Endothelial cell of umbilical vein (primary cell): ENCODE results near the gene THOC5. TPM values are rescaled to one million over a fixed set of nuclear protein-coding genes. Genes with fewer than 3 reads are reported as not detected.

Experiments used
- BruUV-seq: library from RNA; stranded (reverse); fragments of 400-500 nt; replicated peaks from 2 replicates; lab custom pipeline; 2021; lab: Mats Ljungman, UMichigan
- CTCF ChIA-PET: fragments of 300-600, 350-600 bp; sonication (Branson Sonifier 250); formaldehyde crosslinking; loops from one replicate; lab custom pipeline; 2021; ENCODE audit warnings: antibody characterized with exemption, inconsistent platforms; lab: Charles Lee
- POLR2A ChIA-PET: fragments of 300-600, 350-600 bp; sonication (Branson Sonifier 250); formaldehyde crosslinking; loops from one replicate; lab custom pipeline; 2021; ENCODE audit warnings: antibody characterized with exemption, inconsistent platforms; lab: Charles Lee
- DNase-seq: peaks from one replicate; pipeline ENCODE4 v3.0.0-alpha.2; 2011; ENCODE audit warnings: low read depth, low spot score
- FAIRE-seq: peaks from 2 replicates; lab custom pipeline; 2011; peaks lifted over from hg19 to GRCh38; lab: Jason Lieb, UNC
- H2AFZ ChIP-seq: 2 replicates; pipeline ENCODE4 v1.6.0; 2012; ENCODE audit warnings: low read depth, low read length, control low read depth, inconsistent platforms
- H3K27ac ChIP-seq: 2 replicates; pipeline ENCODE4 v1.5.1; 2011; ENCODE audit warnings: low read depth, mild to moderate bottlenecking, control low read depth, low read length, moderate library complexity; ENCODE audit not compliant: insufficient read depth
- H3K27me3 ChIP-seq, 2 experiments: 2 replicates each; pipeline versions ENCODE4 v1.6.0 to v1.6.1; 2011; ENCODE audit warnings: low read length in 2 of 2, mixed read lengths in 1 of 2; ENCODE audit not compliant: control insufficient read depth in 2 of 2, insufficient read depth in 2 of 2
- H3K36me3 ChIP-seq, 2 experiments: 2 replicates in 1 of 2; 3 replicates in 1 of 2; pipeline ENCODE4 v1.5.1; 2011; ENCODE audit warnings: low read length in 2 of 2, mild to moderate bottlenecking in 1 of 2, moderate library complexity in 1 of 2; ENCODE audit not compliant: control insufficient read depth in 2 of 2, insufficient read depth in 2 of 2; ENCODE audit errors: extremely low read depth in 1 of 2
- H3K4me1 ChIP-seq: 3 replicates; pipeline ENCODE4 v1.5.1; 2011; ENCODE audit warnings: mild to moderate bottlenecking, low read length; ENCODE audit not compliant: control insufficient read depth, insufficient read depth; ENCODE audit errors: extremely low read depth
- H3K4me2 ChIP-seq: 2 replicates; pipeline ENCODE4 v1.6.1; 2011; ENCODE audit warnings: low read length, control low read depth, mixed read lengths; ENCODE audit not compliant: insufficient read depth
- H3K4me3 ChIP-seq, 3 experiments: fragments of 200-600 bp in 1 of 3; sonication (generic), shearing (Covaris generic) in 1 of 3; replicated peaks in 1 of 3; 2 replicates each; pipeline ENCODE4 v1.5.1; 2011 to 2016; ENCODE audit warnings: control low read depth in 3 of 3, low read length in 3 of 3, mild to moderate bottlenecking in 2 of 3, inconsistent platforms in 1 of 3, low read depth in 1 of 3, moderate library complexity in 1 of 3; ENCODE audit not compliant: insufficient read depth in 1 of 3
- H3K79me2 ChIP-seq: 2 replicates; pipeline ENCODE4 v1.6.0; 2012; ENCODE audit warnings: low read length, inconsistent platforms; ENCODE audit not compliant: control insufficient read depth, insufficient read depth
- H3K9ac ChIP-seq: replicated peaks from 2 replicates; pipeline ENCODE3; 2011; ENCODE audit warnings: low read length, control low read depth; ENCODE audit not compliant: insufficient read depth; ENCODE audit errors: extremely low read depth
- H3K9me1 ChIP-seq: replicated peaks from 3 replicates; pipeline ENCODE4 v1.6.0; 2011; ENCODE audit warnings: mild to moderate bottlenecking, low read length; ENCODE audit not compliant: control insufficient read depth, insufficient read depth; ENCODE audit errors: extremely low read depth
- H3K9me3 ChIP-seq: replicated peaks from 2 replicates; pipeline ENCODE4 v1.5.1; 2012; ENCODE audit warnings: low read length, inconsistent platforms; ENCODE audit not compliant: control insufficient read depth, insufficient read depth
- H4K20me1 ChIP-seq: replicated peaks from 2 replicates; pipeline ENCODE3; 2011; ENCODE audit warnings: mild to moderate bottlenecking, low read length; ENCODE audit not compliant: control insufficient read depth, insufficient read depth; ENCODE audit errors: extremely low read depth
- EZH2 ChIP-seq: IDR thresholded peaks from 2 replicates; pipeline ENCODE4 v1.6.1; 2012; ENCODE audit warnings: borderline replicate concordance, low read depth, mild to moderate bottlenecking, moderate library complexity, low read length, inconsistent platforms; ENCODE audit not compliant: severe bottlenecking
- FOS ChIP-seq: IDR thresholded peaks from 2 replicates; pipeline ENCODE4 v1.6.1; 2011; ENCODE audit warnings: mild to moderate bottlenecking, low read length, moderate library complexity, borderline replicate concordance; ENCODE audit not compliant: insufficient read depth
- GATA2 ChIP-seq: IDR thresholded peaks from 2 replicates; pipeline ENCODE4 v1.7.0; 2011; ENCODE audit warnings: low read depth, mild to moderate bottlenecking, moderate library complexity, mixed read lengths, low read length; ENCODE audit not compliant: insufficient read length, insufficient read depth
- JUN ChIP-seq: IDR thresholded peaks from 2 replicates; pipeline ENCODE4 v1.6.1; 2011; ENCODE audit warnings: borderline replicate concordance, low read depth; ENCODE audit not compliant: insufficient read length, insufficient read depth
- MYC ChIP-seq: IDR thresholded peaks from one replicate; pipeline ENCODE4 v1.6.1; 2011; ENCODE audit warnings: mild to moderate bottlenecking, low read depth, low read length
- POLR2A ChIP-seq: IDR thresholded peaks from 2 replicates; pipeline ENCODE4 v1.6.1; 2012; ENCODE audit warnings: low read depth, mild to moderate bottlenecking, control low read depth, low read length
- POLR2AphosphoS5 ChIP-seq: IDR thresholded peaks from 2 replicates; pipeline ENCODE4 v1.6.1; 2012; ENCODE audit warnings: low read depth, mild to moderate bottlenecking, control low read depth, low read length, moderate library complexity; ENCODE audit not compliant: insufficient read depth
- dilution Hi-C: fragments of 300-500 bp; cut with MboI; formaldehyde crosslinking; loops from one replicate; pipeline ENCODE4 v1.15.0; 2019; ENCODE audit warnings: low sequenced_read_pairs; ENCODE audit not compliant: extremely low pct_ligation_motif_present
- intact Hi-C: fragments of 100-400 bp; cut with micrococcal nuclease; formaldehyde crosslinking; loops from one replicate; pipeline ENCODE4 v1.10.0; 2022
- polyA plus RNA-seq, 4 experiments: library from polyadenylated mRNA; depleted of rRNA in 3 of 4; stranded (reverse) in 3 of 4; unstranded in 1 of 4; fragments of >200 nt; gene quantifications; 2 replicates each; pipeline versions ENCODE4 v1.2.1 to v1.2.3, GENCODE V29; 2011 to 2012; ENCODE audit warnings: missing spikeins in 1 of 4
- total RNA-seq: library from RNA; stranded (reverse); gene quantifications from 2 replicates; pipeline ENCODE4 v1.2.3, GENCODE V29; 2021
- TF ChIP-seq, protein P1 (sequence below): IDR thresholded peaks from 2 replicates; pipeline ENCODE4 v1.6.1; 2011; ENCODE audit not compliant: insufficient read depth, insufficient read length
- TF ChIP-seq, protein P2 (sequence below), 2 donors: IDR thresholded peaks; 1 replicate in 1 of 2; 2 replicates in 1 of 2; pipeline ENCODE4 v1.5.1; 2011; ENCODE audit warnings: low read length in 2 of 2, mild to moderate bottlenecking in 2 of 2, moderate library complexity in 2 of 2, control low read depth in 1 of 2, inconsistent platforms in 1 of 2, low read depth in 1 of 2; ENCODE audit not compliant: insufficient read depth in 1 of 2; ENCODE audit errors: extremely low read depth in 1 of 2

The THOC5 gene
- total and polyA plus RNA-seq, 2 donors (not counting 3 experiments of a cell fraction or from before 2014, with no cell fraction given), result 35.0 to 82.9 TPM

DNA sequence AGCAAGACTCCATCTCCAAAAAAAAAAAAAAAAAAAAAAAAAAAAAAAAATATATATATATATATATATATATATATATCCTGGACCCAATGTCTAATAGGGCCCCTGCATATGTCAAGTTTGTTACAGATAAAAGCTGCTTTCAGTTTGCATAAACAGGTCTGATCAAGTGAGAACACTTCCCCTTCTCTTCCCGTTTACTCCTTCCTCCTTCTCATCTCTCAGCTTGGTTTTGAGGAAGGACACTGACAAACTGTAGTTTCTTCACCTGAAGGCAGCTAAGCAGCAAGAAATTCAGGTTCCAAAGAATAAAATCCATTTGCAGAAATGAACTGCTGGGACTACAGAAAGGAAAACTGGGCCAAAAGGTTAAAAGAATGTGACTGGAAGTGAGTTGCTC, 11.7 kb downstream of the THOC5 start:
- no peaks in the 10 kb centered on the region for H3K79me2 ChIP-seq
- no peak overlapping the region for H3K9ac ChIP-seq
- no peak overlapping the region for H2AFZ ChIP-seq
- H3K27ac ChIP-seq, result no peak overlapping the region
- H3K36me3 ChIP-seq, result peaks cover 15 to 22% of the 10 kb centered on the region in 2 experiments
- CTCF ChIA-PET, result interaction anchor here (1.4 to 2.0 kb wide), 3 partner anchors 12 to 48 kb away, joined by 4 to 5 read pairs (median 4); partner anchors contain the start of gene THOC5
- intact Hi-C loops (no loop called here), dilution Hi-C loops (no loop called here)
- no peaks in the 10 kb centered on the region for H3K9me1 ChIP-seq
- POLR2A ChIA-PET, result interaction anchor here (0.6 to 1.4 kb wide), 2 partner anchors 12 to 44 kb away, joined by 3 to 4 read pairs; partner anchors contain the start of gene THOC5
- DNase-seq (no peak), FAIRE-seq (no peak)
- no peak overlapping the region for H3K4me2 ChIP-seq
- no peaks in the 10 kb centered on the region for H3K9me3 ChIP-seq
- peaks cover 9% of the 10 kb centered on the region for H3K4me1 ChIP-seq
- BruUV-seq, result no TSS peak
- no peaks in the 10 kb centered on the region for H3K27me3 ChIP-seq
- TF ChIP-seq EZH2, result no peak
- TF ChIP-seq, protein P1, sequence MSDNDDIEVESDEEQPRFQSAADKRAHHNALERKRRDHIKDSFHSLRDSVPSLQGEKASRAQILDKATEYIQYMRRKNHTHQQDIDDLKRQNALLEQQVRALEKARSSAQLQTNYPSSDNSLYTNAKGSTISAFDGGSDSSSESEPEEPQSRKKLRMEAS, result no peak
- TF ChIP-seq, protein P2, sequence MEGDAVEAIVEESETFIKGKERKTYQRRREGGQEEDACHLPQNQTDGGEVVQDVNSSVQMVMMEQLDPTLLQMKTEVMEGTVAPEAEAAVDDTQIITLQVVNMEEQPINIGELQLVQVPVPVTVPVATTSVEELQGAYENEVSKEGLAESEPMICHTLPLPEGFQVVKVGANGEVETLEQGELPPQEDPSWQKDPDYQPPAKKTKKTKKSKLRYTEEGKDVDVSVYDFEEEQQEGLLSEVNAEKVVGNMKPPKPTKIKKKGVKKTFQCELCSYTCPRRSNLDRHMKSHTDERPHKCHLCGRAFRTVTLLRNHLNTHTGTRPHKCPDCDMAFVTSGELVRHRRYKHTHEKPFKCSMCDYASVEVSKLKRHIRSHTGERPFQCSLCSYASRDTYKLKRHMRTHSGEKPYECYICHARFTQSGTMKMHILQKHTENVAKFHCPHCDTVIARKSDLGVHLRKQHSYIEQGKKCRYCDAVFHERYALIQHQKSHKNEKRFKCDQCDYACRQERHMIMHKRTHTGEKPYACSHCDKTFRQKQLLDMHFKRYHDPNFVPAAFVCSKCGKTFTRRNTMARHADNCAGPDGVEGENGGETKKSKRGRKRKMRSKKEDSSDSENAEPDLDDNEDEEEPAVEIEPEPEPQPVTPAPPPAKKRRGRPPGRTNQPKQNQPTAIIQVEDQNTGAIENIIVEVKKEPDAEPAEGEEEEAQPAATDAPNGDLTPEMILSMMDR (IDR thresholded peaks at IDR 0.05; ENCODE audit: extremely low read depth in 1 of 2, insufficient read depth in 1 of 2, low read depth in 1 of 2, low read length in 2 of 2), result no peak
- TF ChIP-seq JUN, result no peak
- no peak for TF ChIP-seq FOS
- no peak for TF ChIP-seq POLR2A
- TF ChIP-seq GATA2, result no peak
- TF ChIP-seq POLR2AphosphoS5, result no peak
- no peak for TF ChIP-seq MYC
- no peak overlapping the region for H3K4me3 ChIP-seq
- H4K20me1 ChIP-seq, result no peaks in the 10 kb centered on the region
